CD4-positive, alpha-beta memory T cell (primary cell): ENCODE results near the gene CAPN1. TPM values are rescaled to one million over a fixed set of nuclear protein-coding genes. Genes with fewer than 3 reads are reported as not detected.
A peak's percentile ranks its signal among the peaks of the same experiment; 100 is the strongest.

Experiments
- CTCF ChIA-PET: fragments of 350-600 bp; sonication (Branson Sonifier 250); formaldehyde crosslinking; loops from one replicate; lab custom pipeline; 2021; ENCODE audit warnings: inconsistent platforms; ENCODE audit not compliant: partially characterized antibody; lab: Charles Lee
- POLR2A ChIA-PET: fragments of 350-600 bp; sonication (Branson Sonifier 250); formaldehyde crosslinking; loops from one replicate; lab custom pipeline; 2021; ENCODE audit not compliant: partially characterized antibody; lab: Charles Lee
- DNase-seq, 5 donors: peaks; one replicate each; pipeline versions ENCODE4 v3.0.0 to v3.0.0-alpha.2; 2020 to 2022; ENCODE audit warnings: mixed read lengths in 1 of 5
- H3K27ac ChIP-seq: one replicate; pipeline ENCODE4 v1.7.0; 2013; ENCODE audit warnings: low read depth, low read length
- H3K27me3 ChIP-seq: 2 replicates; pipeline ENCODE4 v1.7.0; 2013; ENCODE audit warnings: mild to moderate bottlenecking, low read length, moderate library complexity; ENCODE audit not compliant: insufficient read depth
- H3K36me3 ChIP-seq: 2 replicates; pipeline ENCODE4 v1.7.0; 2013; ENCODE audit warnings: mild to moderate bottlenecking, low read length, moderate library complexity; ENCODE audit not compliant: insufficient read depth
- H3K4me1 ChIP-seq: 2 replicates; pipeline ENCODE4 v1.7.0; 2013; ENCODE audit warnings: mild to moderate bottlenecking, low read length, moderate library complexity; ENCODE audit not compliant: insufficient read depth
- H3K4me3 ChIP-seq, 2 donors: one replicate each; pipeline ENCODE4 v1.7.0; 2013; ENCODE audit warnings: low read length in 2 of 2, mild to moderate bottlenecking in 1 of 2
- H3K9me3 ChIP-seq, 2 donors: one replicate each; pipeline ENCODE4 v1.7.0; 2013; ENCODE audit warnings: low read length in 2 of 2, control low read depth in 1 of 2; ENCODE audit not compliant: control insufficient read depth in 1 of 2
- H3K27ac Mint-ChIP-seq, 7 donors: one replicate each; pipeline ENCODE4 v1.8.0; 2020 to 2021; ENCODE audit warnings: mixed read lengths in 7 of 7, mild to moderate bottlenecking in 6 of 7, inconsistent platforms in 3 of 7, moderate library complexity in 3 of 7
- H3K27me3 Mint-ChIP-seq, 2 donors: one replicate each; pipeline ENCODE4 v1.8.0; 2020 to 2021; ENCODE audit warnings: mixed read lengths in 2 of 2
- H3K36me3 Mint-ChIP-seq, 2 donors: one replicate each; pipeline ENCODE4 v1.8.0; 2020 to 2021; ENCODE audit warnings: mixed read lengths in 2 of 2, inconsistent platforms in 1 of 2, mild to moderate bottlenecking in 1 of 2
- H3K4me1 Mint-ChIP-seq, 4 donors: one replicate each; pipeline ENCODE4 v1.8.0; 2020 to 2021; ENCODE audit warnings: mixed read lengths in 4 of 4, mild to moderate bottlenecking in 1 of 4
- H3K4me3 Mint-ChIP-seq, 8 donors: one replicate each; pipeline ENCODE4 v1.8.0; 2020 to 2021; ENCODE audit warnings: mixed read lengths in 8 of 8, mild to moderate bottlenecking in 7 of 8, moderate library complexity in 6 of 8, inconsistent platforms in 3 of 8
- H3K9me3 Mint-ChIP-seq, 8 donors: one replicate each; pipeline ENCODE4 v1.8.0; 2020 to 2021; ENCODE audit warnings: mixed read lengths in 8 of 8, mild to moderate bottlenecking in 5 of 8, inconsistent platforms in 3 of 8, moderate library complexity in 1 of 8
- intact Hi-C: fragments of 100-400 bp; cut with micrococcal nuclease; formaldehyde crosslinking; loops from one replicate; pipeline ENCODE4 v1.15.1; 2023
- polyA plus RNA-seq, 2 donors: library from polyadenylated mRNA; unstranded; fragments of 300-500 nt; fragmentation: Illumina TruSeq; gene quantifications; one replicate each; pipeline ENCODE4 v1.2.3, GENCODE V29; 2021
- total RNA-seq, 2 experiments: library from RNA; stranded (reverse); gene quantifications; one replicate each; pipeline ENCODE4 v1.2.3, GENCODE V29; 2021

The CAPN1 gene
- total RNA-seq (100 to 1,000 TPM; 135 to 141 TPM), polyA plus RNA-seq (100 to 1,000 TPM; 115 to 127 TPM)

- Mint-ChIP-seq H3K4me3 (peak within 1 kb of the TSS; percentile 90 to 99 (median 93)), H3K27ac (peak within 1 kb of the TSS; percentile 80 to 96 (median 91)), H3K36me3 (peaks cover 4 to 22% of the 10 kb centered on the region in 2 donors), H3K4me1 (peaks cover 11 to 37% (median 22%) of the 10 kb centered on the region in 4 donors), H3K9me3 (no peaks in the 10 kb centered on the region), H3K27me3 (no peaks in the 10 kb centered on the region)
- ChIA-PET CTCF (interaction anchor here (0.8 to 3.7 kb wide), 10 partner anchors 8 to 333 kb away, joined by 3 to 33 read pairs (median 4); partner anchors contain the start of genes FAU, MRPL49, SPDYC and SYVN1), POLR2A (interaction anchor here (0.6 to 3.7 kb wide), 14 partner anchors 21 to 315 kb away, joined by 3 to 45 read pairs (median 4); partner anchors contain the start of genes CDC42EP2, FAU, MRPL49 and SNX15)
- Histone ChIP-seq H3K36me3 (peaks cover 14% of the 10 kb centered on the region), H3K4me1 (peaks cover 36% of the 10 kb centered on the region), H3K4me3 (peak within 1 kb of the TSS; percentile 61 to 70), H3K9me3 (no peaks in the 10 kb centered on the region), H3K27me3 (no peaks in the 10 kb centered on the region), H3K27ac (peak within 1 kb of the TSS; percentile 70)
- DNase-seq = peak; percentile 54 to 86 (median 62)
- intact Hi-C loops = loop anchor here (1.0 to 5.0 kb wide), 3 partner anchors 47 to 81 kb away; partner anchors contain the start of genes POLA2 and SYVN1
These were observed at the start of gene CAPN1 for GRCh38 chr11:65181569-65182257. CAPN1 (plus strand) TSS chr11:65181928; CDS start chr11:65182702, 774 bp downstream.

GRCh38 chr11:65132238-65132987 lies 49.3 kb upstream of the CAPN1 start:
- Histone ChIP-seq H3K27ac (peak overlapping the region; percentile 99), H3K4me3 (no peak overlapping the region), H3K36me3 (peaks cover 51% of the 10 kb centered on the region), H3K27me3 (no peaks in the 10 kb centered on the region), H3K9me3 (no peaks in the 10 kb centered on the region), H3K4me1 (peaks cover 30% of the 10 kb centered on the region)
- Mint-ChIP-seq H3K36me3 (peaks cover 5 to 61% of the 10 kb centered on the region in 2 donors), H3K27ac (peak overlapping the region in 6 of 7 donors; percentile 31 to 100 (median 90)), H3K4me1 (peaks cover 22 to 45% (median 32%) of the 10 kb centered on the region in 4 donors), H3K4me3 (peak overlapping the region; percentile 42 to 100 (median 98)), H3K9me3 (peaks cover 0 to 5% (median 0%) of the 10 kb centered on the region in 8 donors), H3K27me3 (no peaks in the 10 kb centered on the region)
- DNase-seq = no peak
- intact Hi-C loops = loop anchor here (10.0 kb wide), 1 partner anchor 722 kb away; the partner anchor contains the start of gene CFL1
- CTCF ChIA-PET = interaction anchor here (0.6 to 1.9 kb wide), 2 partner anchors 9 to 22 kb away, joined by 3 to 6 read pairs; no protein-coding TSS in a partner anchor
- POLR2A ChIA-PET = interaction anchor here (0.9 to 7.5 kb wide), 5 partner anchors 11 to 216 kb away, joined by 4 to 251 read pairs (median 5); partner anchors contain the start of genes ATG2A, CAPN1, FAU and MRPL49

- ChIA-PET CTCF (interaction anchor here (2.5 kb wide), 1 partner anchor 21 kb away, joined by 11 read pairs; the partner anchor contains the start of gene TM7SF2), POLR2A (interaction anchor here (0.8 to 7.5 kb wide), 9 partner anchors 12 to 1986 kb away, joined by 3 to 251 read pairs (median 21); partner anchors contain the start of genes ATG2A, CAPN1, FAU and KDM2A)
- Histone ChIP-seq H3K4me1 (peaks cover 30% of the 10 kb centered on the region), H3K27me3 (no peaks in the 10 kb centered on the region), H3K4me3 (peak overlapping the region; percentile 68 to 99), H3K36me3 (peaks cover 45% of the 10 kb centered on the region), H3K9me3 (no peaks in the 10 kb centered on the region), H3K27ac (peak overlapping the region; percentile 99)
- peak in 4 of 5 donors; percentile 26 to 76 (median 30) for DNase-seq
- Mint-ChIP-seq H3K9me3 (peaks cover 0 to 5% (median 0%) of the 10 kb centered on the region in 8 donors), H3K27me3 (no peaks in the 10 kb centered on the region), H3K36me3 (peaks cover 5 to 56% of the 10 kb centered on the region in 2 donors), H3K4me1 (peaks cover 23 to 48% (median 33%) of the 10 kb centered on the region in 4 donors), H3K4me3 (peak overlapping the region; percentile 97 to 100 (median 98)), H3K27ac (peak overlapping the region; percentile 99 to 100 (median 100))
- intact Hi-C loops = loop anchor here (10.0 kb wide), 1 partner anchor 722 kb away; the partner anchor contains the start of gene CFL1
These were observed 48.6 kb upstream of the CAPN1 start for GRCh38 chr11:65132988-65133700.

- Mint-ChIP-seq H3K4me3 (peak overlapping the region; percentile 97 to 100 (median 98)), H3K4me1 (peaks cover 23 to 48% (median 33%) of the 10 kb centered on the region in 4 donors), H3K9me3 (peaks cover 0 to 5% (median 0%) of the 10 kb centered on the region in 8 donors), H3K36me3 (peaks cover 5 to 50% of the 10 kb centered on the region in 2 donors), H3K27me3 (no peaks in the 10 kb centered on the region), H3K27ac (peak overlapping the region; percentile 99 to 100 (median 100))
- peaks cover 30% of the 10 kb centered on the region for H3K4me1 ChIP-seq
- DNase-seq = peak in 2 of 5 donors; percentile 21 to 42
- H3K4me3 ChIP-seq = peak overlapping the region; percentile 68 to 99
- CTCF ChIA-PET = interaction anchor here (1.3 to 2.5 kb wide), 3 partner anchors 21 to 56 kb away, joined by 3 to 11 read pairs (median 4); partner anchors contain the start of genes CAPN1 and TM7SF2
- peak overlapping the region; percentile 99 for H3K27ac ChIP-seq
- H3K9me3 ChIP-seq = no peaks in the 10 kb centered on the region
- no peaks in the 10 kb centered on the region for H3K27me3 ChIP-seq
- POLR2A ChIA-PET = interaction anchor here (0.8 to 7.5 kb wide), 14 partner anchors 13 to 1985 kb away, joined by 3 to 251 read pairs (median 9); partner anchors contain the start of genes ATG2A, CAPN1, FAU and KDM2A
- intact Hi-C loops = loop anchor here (1.0 to 10.0 kb wide), 4 partner anchors 11 to 721 kb away; partner anchors contain the start of genes CAPN1, CFL1, FAU and MRPL49
- H3K36me3 ChIP-seq = peaks cover 39% of the 10 kb centered on the region
These were observed 48.0 kb upstream of the CAPN1 start for GRCh38 chr11:65133724-65134123.

GRCh38 chr11:65134240-65134951 lies 47.3 kb upstream of the CAPN1 start, which contains the start of gene SYVN1:
SYVN1 (minus strand) TSS chr11:65134519; CDS start chr11:65133601, 918 bp downstream.
- no peaks in the 10 kb centered on the region for H3K9me3 ChIP-seq
- ChIA-PET CTCF (interaction anchor here (1.3 to 3.5 kb wide), 8 partner anchors 13 to 195 kb away, joined by 3 to 23 read pairs (median 4); partner anchors contain the start of genes CAPN1, FAU, MRPL49 and TM7SF2), POLR2A (interaction anchor here (0.7 to 7.5 kb wide), 34 partner anchors 10 to 1985 kb away, joined by 3 to 251 read pairs (median 4); partner anchors contain the start of genes ARL2, ATG2A, CAPN1 and CDC42EP2)
- intact Hi-C loops = loop anchor here (1.0 to 10.0 kb wide), 4 partner anchors 12 to 720 kb away; partner anchors contain the start of genes CAPN1, CFL1, FAU and MRPL49
- H3K4me3 Mint-ChIP-seq = peak within 1 kb of the TSS; percentile 97 to 100 (median 98)
- peaks cover 0 to 5% (median 0%) of the 10 kb centered on the region in 8 donors for H3K9me3 Mint-ChIP-seq
- H3K27me3 Mint-ChIP-seq = no peaks in the 10 kb centered on the region
- peaks cover 34% of the 10 kb centered on the region for H3K36me3 ChIP-seq
- H3K4me1 Mint-ChIP-seq = peaks cover 23 to 48% (median 33%) of the 10 kb centered on the region in 4 donors
- H3K27ac Mint-ChIP-seq = peak within 1 kb of the TSS; percentile 99 to 100 (median 100)
- peaks cover 5 to 43% of the 10 kb centered on the region in 2 donors for H3K36me3 Mint-ChIP-seq
- peak; percentile 92 to 95 (median 93) for DNase-seq
- peak within 1 kb of the TSS; percentile 68 to 99 for H3K4me3 ChIP-seq
- peak within 1 kb of the TSS; percentile 99 for H3K27ac ChIP-seq
- H3K27me3 ChIP-seq = no peaks in the 10 kb centered on the region
- peaks cover 30% of the 10 kb centered on the region for H3K4me1 ChIP-seq
